GM19099 (cell line): ENCODE results near the gene RPS19.

Source experiments
- POLR2A ChIP-seq: IDR thresholded peaks from 3 replicates; pipeline ENCODE4 v1.6.1; 2011; ENCODE audit warnings: low read depth; ENCODE audit not compliant: insufficient read length; ENCODE audit errors: extremely low read depth

The RPS19 gene

DNA sequence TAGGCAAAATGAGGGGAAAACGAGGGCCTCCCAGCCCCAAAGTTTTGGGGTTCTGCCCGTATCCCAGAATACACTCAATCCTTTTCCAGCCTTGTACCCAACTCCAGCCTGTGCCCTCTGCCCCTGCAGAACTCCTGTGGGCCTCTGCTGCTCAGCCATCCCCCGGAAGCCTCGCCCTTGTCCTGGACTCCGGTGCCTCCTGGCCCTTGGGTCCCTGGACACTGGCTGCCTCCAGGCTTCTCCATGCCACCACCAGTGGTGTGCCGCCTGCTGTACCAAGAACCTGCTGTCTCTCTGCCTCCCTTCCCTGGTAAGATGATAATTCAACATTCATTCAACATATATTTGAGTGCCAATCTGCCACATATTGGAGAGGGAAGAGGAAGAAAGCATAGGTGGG, 11.4 kb upstream of the RPS19 start:
- TF ChIP-seq POLR2A, result no peak

- no peak for TF ChIP-seq POLR2A
Measured at GRCh38 chr19:41849067-41849466, 11.0 kb upstream of the RPS19 start.

DNA sequence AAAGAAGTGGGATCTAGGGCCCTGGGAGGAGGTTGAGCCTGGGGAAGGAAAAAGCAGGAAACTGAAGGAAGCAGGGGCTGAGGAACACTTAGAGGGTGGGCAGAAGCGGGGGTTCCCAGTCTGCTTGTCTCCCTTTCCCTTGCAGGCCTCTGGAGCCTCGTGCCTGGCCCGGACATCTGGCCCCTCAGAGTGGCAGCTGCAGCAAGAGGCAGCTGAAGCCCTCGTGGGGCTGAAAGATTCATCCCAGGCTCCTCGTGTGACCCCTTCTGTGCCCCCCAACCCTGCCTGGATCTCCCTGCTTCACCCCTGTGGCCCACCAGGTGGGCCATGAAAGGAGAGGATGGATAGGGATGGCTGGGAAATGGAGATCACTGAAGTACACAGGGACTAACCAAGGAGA, 9.7 kb upstream of the RPS19 start:
- no peak for TF ChIP-seq POLR2A

DNA sequence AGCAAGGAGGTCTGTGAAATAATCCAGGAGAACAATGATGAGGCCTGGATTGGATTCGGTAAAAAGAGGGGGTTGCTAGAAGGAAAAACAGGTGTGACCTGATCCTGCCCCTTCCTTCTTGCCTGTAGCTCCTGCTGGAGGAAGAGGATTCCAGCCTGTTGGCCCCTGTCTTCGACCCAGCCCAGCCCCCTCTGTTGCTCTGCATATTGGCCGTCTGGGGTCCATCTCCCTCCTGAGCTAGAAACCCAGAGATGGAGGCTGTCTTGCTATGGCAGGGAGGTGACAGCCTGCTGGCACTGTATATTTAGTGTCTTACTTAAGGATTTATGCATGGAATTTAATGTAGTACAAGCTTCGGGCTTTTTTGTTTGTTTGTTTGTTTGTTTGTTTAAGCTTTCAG, 8.6 kb upstream of the RPS19 start:
- no peak for TF ChIP-seq POLR2A

- TF ChIP-seq POLR2A, result no peak
Measured at GRCh38 chr19:41853344-41853743, 6.7 kb upstream of the RPS19 start.

- TF ChIP-seq POLR2A, result no peak
Measured at GRCh38 chr19:41853768-41854167, 6.3 kb upstream of the RPS19 start.

GRCh38 chr19:41859213-41859617, 840 bp upstream of the RPS19 start:
- TF ChIP-seq POLR2A, result no peak

DNA sequence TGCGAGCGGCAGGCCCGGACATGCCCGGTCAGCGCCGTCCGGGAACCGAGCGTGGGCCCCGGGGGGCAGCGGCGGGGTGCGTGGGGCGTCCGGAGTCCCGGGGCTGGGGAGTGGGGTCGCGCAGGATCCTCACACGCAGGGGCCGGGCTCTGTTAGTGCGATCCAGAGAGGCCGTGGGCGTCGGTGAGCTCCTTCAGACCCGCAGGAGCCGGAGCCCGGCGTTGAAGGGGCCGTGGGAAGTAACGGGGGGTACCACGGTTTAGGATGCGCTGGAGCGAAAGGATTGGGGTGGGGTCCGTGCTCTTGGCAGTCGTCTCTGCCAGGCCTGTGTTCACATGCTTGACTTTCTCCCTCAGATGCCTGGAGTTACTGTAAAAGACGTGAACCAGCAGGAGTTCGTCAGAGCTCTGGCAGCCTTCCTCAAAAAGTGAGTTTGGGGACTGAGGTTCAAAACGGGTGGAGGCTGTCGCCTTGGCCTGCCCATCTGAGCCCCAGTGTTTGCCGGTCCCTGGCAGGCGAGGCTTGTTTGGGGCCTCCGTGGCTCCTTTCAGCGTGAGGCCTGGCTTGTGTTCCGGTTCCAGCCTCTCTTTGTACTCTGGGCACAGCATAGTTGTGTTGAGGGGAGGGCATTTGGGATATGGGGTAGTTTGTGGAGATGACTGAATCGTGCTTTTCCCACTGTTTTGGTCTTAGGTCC, 512 bp downstream of the RPS19 start:
- no peak for TF ChIP-seq POLR2A

- TF ChIP-seq POLR2A, result no peak
Measured at GRCh38 chr19:41861116-41861768, 1.2 kb downstream of the RPS19 start.

GRCh38 chr19:41861846-41862245, 1.8 kb downstream of the RPS19 start:
- TF ChIP-seq POLR2A, result no peak

DNA sequence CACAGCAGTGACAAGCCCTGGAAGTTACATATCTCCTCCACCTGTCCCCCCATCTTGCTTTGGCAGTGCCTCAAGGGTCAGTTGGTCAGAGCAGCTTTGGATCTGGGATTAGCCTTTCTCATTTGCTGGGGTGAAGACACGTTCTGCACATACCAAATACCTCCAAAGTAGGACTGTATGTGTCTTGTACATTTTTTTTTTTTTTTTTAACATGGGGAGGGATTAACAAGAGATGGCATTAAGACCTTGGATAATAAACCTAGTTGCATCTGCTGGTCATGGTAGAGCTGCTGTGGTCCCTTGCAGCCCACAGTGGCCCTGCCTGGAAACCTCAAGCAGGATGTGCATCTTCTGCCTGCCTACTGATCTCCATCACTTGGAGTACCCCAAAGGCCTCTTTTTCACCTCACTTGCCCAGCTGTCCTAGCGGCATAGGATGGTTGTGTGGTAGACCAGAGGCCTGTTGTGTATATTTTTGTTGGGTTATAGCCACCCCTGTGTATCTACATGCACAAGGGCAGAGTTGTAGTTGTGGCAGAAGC, 2.5 kb downstream of the RPS19 start:
- peak; percentile 3 for TF ChIP-seq POLR2A

GRCh38 chr19:41863209-41863931, 3.3 kb downstream of the RPS19 start:
- no peak for TF ChIP-seq POLR2A

- TF ChIP-seq POLR2A, result no peak
Measured at GRCh38 chr19:41864374-41864773, 4.3 kb downstream of the RPS19 start.

- no peak for TF ChIP-seq POLR2A
Measured at GRCh38 chr19:41866284-41866683, 6.2 kb downstream of the RPS19 start.

DNA sequence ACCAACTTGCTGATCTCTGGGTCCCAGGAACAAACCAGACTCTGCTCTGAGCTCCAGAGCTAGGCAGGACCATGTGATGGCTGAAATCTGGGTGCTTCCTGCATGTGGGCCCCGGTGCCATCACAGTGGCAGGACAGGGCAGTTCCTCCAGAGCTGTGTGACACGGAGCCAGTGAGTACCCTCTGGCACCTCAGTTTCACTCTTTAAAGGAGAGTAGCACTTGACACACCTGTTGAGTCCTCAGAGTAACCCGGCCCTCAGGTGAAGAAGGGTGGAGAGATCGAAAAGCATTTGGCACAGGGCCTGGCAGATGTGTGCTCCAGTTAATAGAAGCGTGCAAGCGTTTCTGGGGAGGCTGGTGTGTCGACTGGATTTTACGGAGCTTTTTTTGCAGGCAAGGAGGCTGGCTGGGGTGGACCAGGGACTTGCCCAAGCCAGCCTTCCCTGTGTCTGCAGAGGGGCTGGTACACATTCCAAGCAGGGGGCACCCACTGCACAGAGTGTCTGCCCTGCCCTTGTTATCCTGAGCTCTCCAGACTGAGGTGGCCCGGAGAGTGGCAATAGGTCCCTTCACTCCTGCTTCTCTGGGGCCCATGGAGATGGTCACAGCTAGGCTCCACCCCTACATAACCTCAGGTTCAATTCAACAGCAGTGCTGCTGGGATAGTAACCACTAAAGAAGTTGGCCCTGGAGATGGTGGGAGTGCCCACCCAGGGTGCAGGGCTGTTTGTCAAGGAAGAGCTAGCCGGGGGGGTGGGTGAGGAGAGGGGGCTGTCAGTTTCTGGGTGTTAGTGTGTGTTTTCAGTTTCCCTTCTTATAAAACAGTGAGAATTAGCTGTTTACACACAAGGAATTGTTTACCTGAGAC, 8.3 kb downstream of the RPS19 start:
- TF ChIP-seq POLR2A, result peak; percentile 27
